Fibroblast of skin of right quadriceps (primary cell): Measurements from ENCODE around the gene CTAG1A.
"Not testable (repeated sequence)": the region's sequence is repeated elsewhere in the genome, so short reads cannot be mapped to it uniquely, and the experiment has no call there.

Experiments
- DNase-seq: peaks from one replicate; pipeline ENCODE4 v3.0.0-alpha.2; 2013

CTAG1A gene

DNA sequence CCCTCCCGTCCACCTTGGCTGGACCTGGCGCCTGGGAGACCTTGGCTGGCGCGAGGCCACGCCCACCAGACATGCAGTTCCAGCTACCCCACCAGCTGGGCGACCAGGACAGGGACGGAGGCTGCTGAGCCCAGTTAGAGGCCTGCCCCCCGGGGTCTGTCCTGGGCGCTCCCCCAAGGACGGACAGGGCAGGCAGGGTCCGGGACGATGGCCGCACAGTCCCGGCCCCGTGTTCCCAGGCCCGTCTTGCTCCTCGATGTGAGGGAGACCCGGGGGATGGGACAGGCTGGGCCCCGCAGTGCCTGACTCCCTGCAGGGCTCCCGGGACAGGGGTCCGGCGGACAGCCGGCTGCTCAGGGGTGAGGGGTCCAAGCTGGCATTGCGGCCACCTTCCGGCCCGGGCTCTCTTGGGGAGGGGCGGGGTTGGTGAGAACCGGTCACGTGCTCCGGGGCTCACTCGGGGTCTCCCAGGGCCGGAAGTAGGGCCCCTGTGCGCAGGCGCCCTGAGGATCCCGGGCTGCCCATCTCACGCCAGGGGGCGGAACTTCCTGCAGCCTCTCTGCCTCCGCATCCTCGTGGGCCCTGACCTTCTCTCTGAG is at the start of gene CTAG1A:
CTAG1A (plus strand) TSS at position 549 of the 599 bp plus-strand sequence. CDS start 74 bp downstream, outside the sequence.
- DNase-seq: not testable (repeated sequence)

DNA sequence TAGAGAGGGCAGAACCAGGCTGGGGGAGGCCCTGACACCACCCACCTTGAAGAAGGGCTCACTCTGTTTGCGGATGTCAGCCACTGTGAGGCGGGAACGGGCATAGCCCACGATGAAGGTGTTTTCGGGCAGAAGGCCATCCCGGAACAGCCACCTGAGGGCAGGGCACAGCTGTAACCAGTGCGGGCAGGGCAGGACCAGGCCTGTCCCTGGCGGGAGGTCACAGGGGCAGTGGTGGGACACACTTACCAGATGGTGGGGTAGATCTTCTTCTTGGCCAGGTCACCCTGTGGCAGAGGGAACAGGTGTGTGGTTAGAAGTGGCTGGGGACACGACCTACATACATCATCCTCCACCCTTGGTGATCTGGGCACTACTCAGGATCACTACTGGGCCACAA is 49.0 kb upstream of the CTAG1A start:
- no peak for DNase-seq

DNA sequence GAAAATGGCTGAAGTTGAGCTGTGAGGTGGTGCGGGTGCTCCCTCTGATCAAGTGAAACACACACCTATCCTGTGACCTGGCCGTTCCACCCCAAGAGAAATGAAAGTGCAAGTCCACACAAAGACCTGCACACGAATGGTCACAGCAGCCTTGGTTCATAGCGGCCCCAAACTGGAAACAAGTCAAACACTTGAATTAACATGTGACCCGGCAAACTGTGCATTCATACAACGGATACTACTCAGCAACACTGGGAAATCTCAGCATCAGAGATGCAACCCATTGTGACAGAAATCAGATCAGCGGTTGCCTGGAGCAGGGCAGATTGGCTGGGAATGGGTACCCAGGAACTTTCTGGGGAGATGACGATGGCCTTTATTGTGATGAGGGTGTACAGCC is 45.9 kb upstream of the CTAG1A start:
- DNase-seq: no peak

DNA sequence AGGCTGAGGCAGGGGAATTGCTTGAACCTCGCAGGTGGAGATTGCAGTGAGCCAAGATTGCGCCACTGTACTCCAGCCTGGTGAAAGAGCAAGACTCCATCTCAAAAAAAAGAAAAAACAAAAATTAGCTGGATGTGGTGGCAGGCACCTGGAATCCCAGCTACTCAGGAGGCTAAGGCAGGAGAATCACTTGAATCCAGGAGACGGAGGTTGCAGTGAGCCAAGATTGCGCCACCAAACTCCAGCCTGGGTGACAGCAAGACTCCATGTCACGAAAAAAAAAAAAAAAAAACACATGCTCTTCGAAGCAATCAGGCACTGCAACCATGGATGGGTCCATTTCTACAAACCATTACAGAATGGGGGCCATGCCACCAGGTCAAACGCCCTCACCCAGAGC is 44.6 kb upstream of the CTAG1A start:
- DNase-seq: not testable (repeated sequence)

- DNase-seq: no peak
These were observed 43.9 kb upstream of the CTAG1A start for GRCh38 chrX:154540897-154541535.

DNA sequence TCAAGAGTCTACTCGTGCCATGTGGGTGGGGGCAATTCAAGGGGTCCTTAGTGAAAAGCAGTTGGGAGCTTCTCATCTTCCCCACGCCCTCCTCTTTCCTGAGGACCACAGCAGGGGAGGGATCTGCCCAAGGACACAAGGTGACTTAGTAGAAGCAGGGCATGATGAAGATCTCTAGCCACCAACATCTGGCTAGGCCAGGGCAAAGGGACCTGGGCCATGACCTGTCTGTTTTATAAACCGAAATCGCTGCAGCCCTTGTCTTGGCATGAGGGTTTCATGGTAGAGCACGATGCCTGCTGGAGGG is 43.4 kb upstream of the CTAG1A start:
- no peak for DNase-seq

GRCh38 chrX:154541896-154542722 is 42.8 kb upstream of the CTAG1A start:
- peak; percentile 94 for DNase-seq

DNA sequence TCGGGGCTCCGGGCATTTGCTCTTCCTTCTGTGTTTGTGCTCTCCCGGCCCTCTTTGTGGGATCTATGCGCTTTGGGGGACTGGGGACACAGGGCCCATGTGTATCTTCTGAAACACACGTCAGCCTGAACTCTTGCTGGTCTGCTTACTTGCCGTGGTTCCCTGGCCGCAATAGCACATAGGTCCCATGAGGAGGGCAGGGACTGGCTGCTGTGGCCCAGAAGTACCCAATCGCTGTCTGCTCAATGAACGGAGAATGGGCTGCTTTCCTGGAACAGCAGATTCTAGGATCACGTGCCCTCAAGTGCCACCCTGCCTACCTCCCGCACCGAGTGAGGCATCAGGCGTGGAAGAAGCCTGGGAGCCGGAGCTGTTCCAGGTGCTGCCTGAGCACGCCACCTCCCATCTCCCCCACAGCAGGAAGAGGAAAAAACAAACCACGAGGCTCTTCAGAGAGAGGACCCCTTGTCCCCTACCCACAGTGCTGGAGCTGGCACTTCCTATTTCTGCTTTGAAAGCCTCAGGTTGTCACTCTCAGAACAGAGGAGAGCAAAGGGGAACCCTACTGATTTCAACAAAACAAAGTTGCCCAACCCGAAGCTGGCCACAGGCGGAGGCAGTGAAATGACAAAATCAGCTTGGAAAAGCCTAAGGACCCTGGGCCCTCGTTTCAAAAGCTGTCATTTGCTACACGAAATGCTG is 42.1 kb upstream of the CTAG1A start:
- no peak for DNase-seq

DNA sequence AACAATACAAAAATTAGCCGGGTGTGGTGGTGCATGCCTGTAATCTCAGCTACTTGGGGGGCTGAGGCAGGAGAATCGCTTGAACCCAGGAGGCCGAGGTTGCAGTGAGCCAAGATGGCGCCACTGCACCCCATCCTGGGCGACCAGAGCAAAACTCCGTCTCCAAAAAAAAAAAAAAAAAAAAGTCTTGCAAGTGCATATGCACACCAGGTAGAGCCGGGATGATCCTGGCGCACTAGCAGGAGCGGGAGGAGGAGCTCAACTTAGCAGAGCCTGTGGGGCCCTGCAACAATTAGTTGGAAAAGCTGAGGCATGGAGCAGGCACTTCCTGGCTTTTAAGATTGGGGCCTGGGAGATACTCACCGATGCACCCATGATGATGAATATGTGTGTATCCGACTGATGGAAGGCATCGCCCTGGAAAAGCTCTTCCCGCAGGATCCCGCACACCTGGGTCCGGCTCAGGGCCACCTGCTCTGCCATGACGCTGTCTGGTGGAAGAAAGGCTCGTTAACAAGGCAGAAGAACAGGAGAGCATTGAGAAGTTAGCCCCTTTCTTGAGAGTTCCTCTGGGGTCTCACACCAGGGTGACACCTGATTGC is 39.2 kb upstream of the CTAG1A start:
- no peak for DNase-seq

DNA sequence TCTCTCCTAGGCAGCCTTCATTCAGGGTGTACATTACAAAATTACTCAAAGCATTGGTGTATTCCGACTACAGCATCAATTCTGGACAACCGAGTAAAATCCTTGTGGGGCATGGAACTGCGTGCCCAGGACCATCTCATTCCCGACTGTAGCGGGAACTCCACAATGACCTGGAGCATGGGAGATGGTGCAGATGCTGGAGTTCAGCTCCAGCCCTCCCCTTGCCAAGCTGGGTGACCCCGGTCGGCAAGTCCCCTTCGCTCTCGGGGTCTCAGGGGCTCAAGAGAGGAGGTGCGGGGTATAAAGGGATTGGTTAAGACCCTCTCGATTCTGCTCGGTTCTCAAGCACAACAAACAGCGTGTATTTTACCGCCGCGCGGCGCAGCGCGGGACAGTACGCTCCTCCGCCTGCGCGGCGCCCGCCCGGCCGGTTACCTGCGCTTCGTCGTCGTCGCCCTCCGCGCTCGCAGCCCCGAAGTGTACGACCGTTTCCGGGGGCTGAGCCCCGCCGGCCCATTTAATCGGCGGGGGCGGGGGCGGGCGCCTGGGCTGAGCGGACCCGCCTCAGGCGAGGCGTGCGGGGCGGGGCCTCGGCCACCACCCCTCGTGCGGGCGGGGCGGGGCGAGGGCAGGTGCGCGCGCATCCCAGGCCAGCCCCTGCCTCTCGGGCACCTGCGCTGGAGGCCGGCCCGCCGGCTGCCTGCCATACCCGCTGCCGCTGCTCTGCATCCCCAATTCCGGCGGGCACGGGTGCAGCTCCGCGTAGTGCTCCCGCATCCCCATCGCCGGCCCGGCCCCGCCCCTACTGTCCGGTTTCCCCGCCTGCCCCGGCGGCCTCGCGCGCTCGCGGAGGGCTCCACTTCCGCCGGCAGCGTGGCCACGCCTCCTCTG is 38.3 kb upstream of the CTAG1A start, which contains the start of gene G6PD:
G6PD (minus strand) TSS at position 493 of the 891 bp plus-strand sequence. CDS start 691 bp downstream, outside the sequence.
- peak; percentile 66 for DNase-seq

- DNase-seq: peak; percentile 91
These were observed 37.5 kb upstream of the CTAG1A start, which contains the start of gene IKBKG for GRCh38 chrX:154547245-154548027. Gene IKBKG, plus strand, starts transcription at chrX:154547620. Its CDS starts 4,383 bp downstream, at chrX:154552003.

- peak; percentile 21 for DNase-seq
These were observed 37.0 kb upstream of the CTAG1A start for GRCh38 chrX:154548028-154548316.

GRCh38 chrX:154549766-154550165 is 35.2 kb upstream of the CTAG1A start:
- DNase-seq: no peak

GRCh38 chrX:154552112-154552806 is 32.7 kb upstream of the CTAG1A start:
- DNase-seq: not testable (repeated sequence)

DNA sequence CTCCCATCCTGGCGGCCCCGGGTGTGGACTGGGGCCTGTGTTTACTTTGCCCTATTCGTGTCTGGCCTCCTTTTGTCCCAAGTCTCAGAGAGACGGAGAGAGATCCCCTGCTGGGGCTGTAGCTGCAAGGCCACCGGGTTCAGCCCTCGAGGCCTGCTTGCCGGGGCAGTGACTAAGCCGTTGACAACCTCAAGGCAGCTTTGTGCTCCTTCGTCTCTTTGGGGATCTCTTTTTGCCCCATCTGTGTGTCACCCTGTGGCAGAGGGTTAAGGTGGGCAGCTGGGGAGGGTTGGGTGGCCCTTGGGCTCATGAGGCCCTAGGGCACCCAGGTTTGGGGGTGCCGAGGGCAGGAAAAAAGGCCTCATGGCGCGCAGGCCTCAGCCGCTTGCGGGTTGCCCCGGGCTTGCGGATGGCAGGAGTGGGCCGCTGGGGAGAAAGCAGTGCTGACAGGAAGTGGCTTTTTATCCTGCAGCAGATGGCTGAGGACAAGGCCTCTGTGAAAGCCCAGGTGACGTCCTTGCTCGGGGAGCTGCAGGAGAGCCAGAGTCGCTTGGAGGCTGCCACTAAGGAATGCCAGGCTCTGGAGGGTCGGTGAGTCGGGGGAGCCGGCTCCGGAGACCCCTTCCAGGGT is 26.8 kb upstream of the CTAG1A start:
- DNase-seq: not testable (repeated sequence)

GRCh38 chrX:154558896-154559295 is 26.0 kb upstream of the CTAG1A start:
- not testable (repeated sequence) for DNase-seq

GRCh38 chrX:154560326-154560725 is 24.6 kb upstream of the CTAG1A start:
- DNase-seq: not testable (repeated sequence)

DNA sequence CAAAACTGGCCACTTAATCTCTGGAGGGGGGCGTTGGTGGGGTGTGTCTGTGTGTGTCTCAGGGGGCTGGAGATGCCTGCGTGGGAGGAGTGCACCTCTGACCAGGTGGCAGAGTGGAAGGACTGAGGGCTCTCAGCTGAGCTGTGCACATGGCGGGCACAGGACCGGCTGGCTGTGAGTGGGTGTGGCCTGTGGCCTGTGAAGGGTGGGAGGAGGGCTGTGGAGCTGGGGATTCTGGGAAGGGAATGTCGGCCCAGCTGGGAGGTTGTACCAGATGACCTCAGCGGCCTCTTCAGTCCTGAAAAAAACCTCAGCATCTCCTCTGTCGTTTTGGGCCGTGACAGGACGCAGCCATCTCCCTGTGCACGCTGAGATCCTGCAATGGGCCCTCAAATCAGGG is 22.6 kb upstream of the CTAG1A start:
- not testable (repeated sequence) for DNase-seq

GRCh38 chrX:154570361-154570760 is 14.6 kb upstream of the CTAG1A start:
- DNase-seq: not testable (repeated sequence)

DNA sequence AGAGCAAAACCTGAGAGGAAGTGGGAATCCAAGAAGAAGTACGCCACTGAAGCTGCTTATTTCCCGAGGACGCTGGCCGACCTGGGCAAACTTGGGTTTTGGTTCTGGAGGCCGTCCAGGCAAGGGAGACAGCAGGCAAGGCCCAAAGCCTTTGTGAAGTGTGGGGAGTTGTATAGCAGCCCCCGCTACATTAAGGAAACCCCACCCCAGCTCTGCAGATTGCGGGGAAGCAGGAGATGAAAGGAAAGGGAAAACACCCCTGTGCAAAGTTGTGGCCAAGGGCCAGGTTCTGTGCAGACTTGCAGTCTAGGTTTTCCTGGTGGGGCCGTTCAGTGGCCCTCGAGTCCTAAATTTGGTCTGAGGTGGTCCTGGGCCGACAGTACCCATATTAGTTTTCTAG is 11.9 kb upstream of the CTAG1A start:
- not testable (repeated sequence) for DNase-seq
